T-helper 1 cell treated with Interleukin-12 subunit alpha and Interleukin-12 subunit beta and Interleukin-4 antibody, amounts not matched to agents 30 ng/mL and 1 ng/mL, for 36 hours (primary cell): Measurements from ENCODE around the gene TK1. TPM values are rescaled to one million over a fixed set of nuclear protein-coding genes. Genes with fewer than 3 reads are reported as not detected.

Experiments used
- intact Hi-C: fragments of 100-400 bp; cut with micrococcal nuclease; formaldehyde crosslinking; loops from one replicate; pipeline ENCODE4 v1.15.1; 2024
- total RNA-seq: library from RNA; stranded (reverse); gene quantifications from 2 replicates; pipeline ENCODE4 v1.2.3, GENCODE V29; 2022

TK1 gene
- total RNA-seq, 1 donor from 2014 or later = 52.5 TPM

GRCh38 chr17:78137392-78138203 lies 49.3 kb downstream of the TK1 start:
- intact Hi-C loops = no loop called here

- intact Hi-C loops = loop anchor here (2.0 kb wide), 1 partner anchor 225 kb away; the partner anchor contains the start of gene SOCS3
Observed at GRCh38 chr17:78135858-78136500, 50.9 kb downstream of the TK1 start.

GRCh38 chr17:78134899-78135385 lies 51.9 kb downstream of the TK1 start:
- intact Hi-C loops = loop anchor here (1.0 to 5.0 kb wide), 7 partner anchors 14 to 1398 kb away; partner anchors contain the start of genes MFSD11, SOCS3, SRSF2 and SYNGR2

GRCh38 chr17:78133971-78134898 lies 52.6 kb downstream of the TK1 start:
- intact Hi-C loops = loop anchor here (1.0 to 5.0 kb wide), 8 partner anchors 13 to 1397 kb away; partner anchors contain the start of genes MFSD11, SOCS3, SRSF2 and SYNGR2

- intact Hi-C loops = loop anchor here (2.0 to 5.0 kb wide), 4 partner anchors 34 to 1396 kb away; partner anchors contain the start of genes MFSD11, SRSF2 and SYNGR2
Observed at GRCh38 chr17:78133179-78133951, 53.5 kb downstream of the TK1 start.

GRCh38 chr17:78132767-78133178 lies 54.1 kb downstream of the TK1 start:
- intact Hi-C loops = loop anchor here (2.0 to 5.0 kb wide), 4 partner anchors 35 to 1395 kb away; partner anchors contain the start of genes MFSD11, SRSF2 and SYNGR2

- intact Hi-C loops = loop anchor here (2.0 to 5.0 kb wide), 4 partner anchors 35 to 1395 kb away; partner anchors contain the start of genes MFSD11, SRSF2 and SYNGR2
Observed at GRCh38 chr17:78132084-78132676, 54.7 kb downstream of the TK1 start.

GRCh38 chr17:78131172-78132083 lies 55.4 kb downstream of the TK1 start:
- intact Hi-C loops = loop anchor here (1.0 to 5.0 kb wide), 5 partner anchors 36 to 1394 kb away; partner anchors contain the start of genes MFSD11, SRSF2 and SYNGR2

GRCh38 chr17:78130437-78131101 lies 56.3 kb downstream of the TK1 start, which contains the start of gene TMC8:
TSS of gene TMC8 (plus strand) at chr17:78130771. CDS start at chr17:78131589, 818 bp downstream.
- intact Hi-C loops = loop anchor here (1.0 to 5.0 kb wide), 7 partner anchors 9 to 1393 kb away; partner anchors contain the start of genes MFSD11, SRSF2 and SYNGR2

GRCh38 chr17:78130090-78130436 lies 56.8 kb downstream of the TK1 start:
- intact Hi-C loops = loop anchor here (1.0 to 5.0 kb wide), 6 partner anchors 9 to 1393 kb away; partner anchors contain the start of genes MFSD11, SRSF2 and SYNGR2

- intact Hi-C loops = loop anchor here (1.0 to 5.0 kb wide), 11 partner anchors 8 to 1392 kb away; partner anchors contain the start of genes AFMID, MFSD11, SOCS3 and SRSF2
Observed at GRCh38 chr17:78129351-78130089, 57.3 kb downstream of the TK1 start.

- intact Hi-C loops = loop anchor here (1.0 to 5.0 kb wide), 5 partner anchors 59 to 676 kb away; partner anchors contain the start of genes AFMID, SOCS3, TK1 and TNRC6C
Observed at GRCh38 chr17:78128551-78129350, 58.1 kb downstream of the TK1 start, which contains the start of gene TMC6. TSS of gene TMC6 (minus strand) at chr17:78128755. CDS start at chr17:78126832, 1,923 bp downstream.

- intact Hi-C loops = loop anchor here (2.0 to 5.0 kb wide), 3 partner anchors 171 to 676 kb away; partner anchors contain the start of gene TNRC6C
Observed at GRCh38 chr17:78127888-78128550, 58.8 kb downstream of the TK1 start.

- intact Hi-C loops = loop anchor here (5.0 kb wide), 2 partner anchors 170 to 675 kb away; partner anchors contain the start of gene TNRC6C
Observed at GRCh38 chr17:78127239-78127887, 59.5 kb downstream of the TK1 start.
